Calu3 (cell line): Measurements from ENCODE around the gene NPHS1. TPM values are rescaled to one million over a fixed set of nuclear protein-coding genes. Genes with fewer than 3 reads are reported as not detected.

Source experiments
- BruUV-seq: library from RNA; stranded (reverse); fragments of 400-500 nt; replicated peaks from 2 replicates; lab custom pipeline; 2021; lab: Mats Ljungman, UMichigan
- CTCF ChIA-PET: fragments of 300-600 bp; sonication (Branson Sonifier 250); formaldehyde crosslinking; loops from one replicate; lab custom pipeline; 2022; ENCODE audit warnings: antibody characterized with exemption; lab: Charles Lee
- DNase-seq: peaks from one replicate; pipeline ENCODE4 v3.0.0; 2022
- H3K27ac Mint-ChIP-seq: one replicate; pipeline ENCODE4 v1.8.0; 2022; ENCODE audit warnings: mixed read lengths; ENCODE audit not compliant: unreplicated experiment
- H3K27me3 Mint-ChIP-seq: one replicate; pipeline ENCODE4 v1.8.0; 2022; ENCODE audit warnings: mixed read lengths; ENCODE audit not compliant: unreplicated experiment
- H3K36me3 Mint-ChIP-seq: one replicate; pipeline ENCODE4 v1.8.0; 2022; ENCODE audit warnings: mild to moderate bottlenecking, moderate library complexity, mixed read lengths; ENCODE audit not compliant: insufficient read depth, unreplicated experiment
- H3K4me1 Mint-ChIP-seq: one replicate; pipeline ENCODE4 v1.8.0; 2022; ENCODE audit warnings: mild to moderate bottlenecking, low read depth, mixed read lengths; ENCODE audit not compliant: unreplicated experiment
- H3K4me3 Mint-ChIP-seq: one replicate; pipeline ENCODE4 v1.8.0; 2022; ENCODE audit warnings: mild to moderate bottlenecking, low read depth, moderate library complexity, mixed read lengths; ENCODE audit not compliant: unreplicated experiment
- H3K9me3 Mint-ChIP-seq: one replicate; pipeline ENCODE4 v1.8.0; 2022; ENCODE audit warnings: low read depth, mixed read lengths; ENCODE audit not compliant: unreplicated experiment
- intact Hi-C: fragments of 100-400 bp; cut with micrococcal nuclease; formaldehyde crosslinking; loops from one replicate; pipeline ENCODE4 v1.10.0; 2022; ENCODE audit not compliant: unreplicated experiment
- total RNA-seq: library from RNA; stranded (reverse); gene quantifications from 2 replicates; pipeline ENCODE4 v1.2.3, GENCODE V29; 2022
- TF ChIP-seq, protein P1 (sequence below): fragments of 200-600 bp; IDR thresholded peaks from one replicate; pipeline ENCODE4 v1.8.0; 2022; ENCODE audit warnings: antibody characterized with exemption; ENCODE audit not compliant: unreplicated experiment

Gene NPHS1
- total RNA-seq, 1 experiment from 2014 or later = not detected

DNA sequence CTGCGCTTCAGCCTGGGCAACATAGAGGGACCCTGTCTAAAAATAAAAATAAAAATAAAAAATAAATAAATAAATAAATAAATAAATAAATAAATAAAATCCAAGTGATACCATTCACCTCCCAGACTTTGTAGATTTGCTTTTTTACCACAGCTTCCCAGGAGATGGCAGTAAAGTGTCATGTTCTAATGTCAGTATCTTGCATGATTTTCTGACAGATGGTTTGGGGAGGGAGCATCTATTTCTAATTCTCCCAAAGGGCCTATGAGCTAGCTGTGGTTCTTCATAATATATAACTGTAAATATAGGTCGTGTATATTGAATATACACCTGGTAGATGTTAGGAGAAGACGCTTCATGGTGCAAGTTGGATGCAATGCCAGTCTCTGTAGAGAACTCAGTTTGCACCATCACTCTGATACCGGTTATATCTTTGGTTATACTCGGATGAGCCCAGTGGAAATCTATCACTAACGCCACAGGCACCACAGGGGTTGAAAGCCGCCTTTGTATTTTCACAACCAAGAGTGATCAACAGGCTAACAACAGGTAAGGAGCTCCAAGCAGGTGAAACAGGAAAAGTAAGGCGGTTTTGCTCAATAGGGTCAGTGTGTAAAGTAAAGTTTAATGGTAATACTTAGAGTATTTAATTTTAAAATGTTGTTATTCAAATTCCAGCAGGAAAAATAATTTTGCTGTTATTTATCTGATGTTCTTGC, 30.0 kb upstream of the NPHS1 start:
- intact Hi-C loops = loop anchor here (1.0 kb wide), 1 partner anchor 49 kb away; no protein-coding TSS in a partner anchor
- Mint-ChIP-seq H3K9me3 (no peaks in the 10 kb centered on the region), H3K27me3 (peaks cover 30% of the 10 kb centered on the region), H3K4me1 (peaks cover 7% of the 10 kb centered on the region), H3K4me3 (no peak overlapping the region), H3K36me3 (peaks cover 2% of the 10 kb centered on the region), H3K27ac (no peak overlapping the region)
- TF ChIP-seq, protein P1, sequence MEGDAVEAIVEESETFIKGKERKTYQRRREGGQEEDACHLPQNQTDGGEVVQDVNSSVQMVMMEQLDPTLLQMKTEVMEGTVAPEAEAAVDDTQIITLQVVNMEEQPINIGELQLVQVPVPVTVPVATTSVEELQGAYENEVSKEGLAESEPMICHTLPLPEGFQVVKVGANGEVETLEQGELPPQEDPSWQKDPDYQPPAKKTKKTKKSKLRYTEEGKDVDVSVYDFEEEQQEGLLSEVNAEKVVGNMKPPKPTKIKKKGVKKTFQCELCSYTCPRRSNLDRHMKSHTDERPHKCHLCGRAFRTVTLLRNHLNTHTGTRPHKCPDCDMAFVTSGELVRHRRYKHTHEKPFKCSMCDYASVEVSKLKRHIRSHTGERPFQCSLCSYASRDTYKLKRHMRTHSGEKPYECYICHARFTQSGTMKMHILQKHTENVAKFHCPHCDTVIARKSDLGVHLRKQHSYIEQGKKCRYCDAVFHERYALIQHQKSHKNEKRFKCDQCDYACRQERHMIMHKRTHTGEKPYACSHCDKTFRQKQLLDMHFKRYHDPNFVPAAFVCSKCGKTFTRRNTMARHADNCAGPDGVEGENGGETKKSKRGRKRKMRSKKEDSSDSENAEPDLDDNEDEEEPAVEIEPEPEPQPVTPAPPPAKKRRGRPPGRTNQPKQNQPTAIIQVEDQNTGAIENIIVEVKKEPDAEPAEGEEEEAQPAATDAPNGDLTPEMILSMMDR = peak; percentile 38
- no TSS peak for BruUV-seq
- CTCF ChIA-PET = interaction anchor here (0.7 to 3.4 kb wide), 3 partner anchors 48 to 109 kb away, joined by 3 to 20 read pairs (median 5); no protein-coding TSS in a partner anchor
- DNase-seq = peak; percentile 61

DNA sequence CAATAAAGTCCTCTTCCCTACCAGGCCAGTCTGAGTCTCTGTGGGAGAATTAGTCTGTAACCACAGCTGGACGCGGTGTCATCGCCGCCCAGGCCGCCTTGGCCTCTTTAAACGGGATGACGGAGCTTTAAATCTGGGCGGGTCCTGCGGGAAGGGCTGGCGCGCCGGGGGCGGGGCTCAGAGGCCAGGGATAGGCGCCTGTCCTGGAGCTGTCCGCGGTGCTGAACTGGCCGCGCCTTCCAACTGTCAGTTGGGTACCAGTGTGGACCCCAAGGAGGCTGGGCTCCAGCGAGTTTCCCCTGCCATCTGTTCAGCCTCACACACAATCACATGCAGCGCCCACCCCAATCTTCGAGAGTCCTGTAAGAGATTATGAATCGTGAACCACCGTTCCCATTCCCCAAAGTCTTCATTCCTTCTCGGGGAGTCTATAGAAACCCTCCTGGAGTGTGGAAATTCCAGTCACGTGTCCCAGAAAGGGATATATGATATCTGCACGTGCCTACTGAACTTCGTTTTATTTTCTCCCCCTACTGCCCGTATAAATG, 27.5 kb upstream of the NPHS1 start:
- CTCF ChIA-PET = interaction anchor here (0.6 to 1.6 kb wide), 5 partner anchors 12 to 139 kb away, joined by 3 to 11 read pairs (median 5); partner anchors contain the start of gene APLP1

DNA sequence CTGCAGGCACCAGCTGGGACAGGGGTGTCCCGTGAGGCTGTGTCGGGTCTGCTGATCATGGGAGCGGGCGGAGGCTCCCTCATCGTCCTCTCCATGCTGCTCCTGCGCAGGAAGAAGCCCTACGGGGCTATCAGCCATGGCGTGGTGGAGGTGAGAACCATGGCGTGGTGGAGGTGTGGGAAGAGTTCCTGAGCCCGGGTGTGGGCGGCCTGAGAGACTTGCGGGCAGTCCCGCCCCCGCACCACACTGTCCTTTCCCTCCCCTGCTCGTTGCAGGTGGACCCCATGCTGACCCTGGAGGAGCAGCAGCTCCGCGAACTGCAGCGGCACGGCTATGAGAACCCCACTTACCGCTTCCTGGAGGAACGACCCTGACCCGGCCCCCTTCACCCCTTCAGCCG, 26.8 kb upstream of the NPHS1 start:
- no peak for DNase-seq
- H3K27me3 Mint-ChIP-seq = peaks cover 54% of the 10 kb centered on the region
- H3K4me1 Mint-ChIP-seq = peaks cover 7% of the 10 kb centered on the region
- H3K27ac Mint-ChIP-seq = no peak overlapping the region
- CTCF ChIA-PET = interaction anchor here (0.6 to 1.6 kb wide), 4 partner anchors 11 to 113 kb away, joined by 3 to 11 read pairs (median 5); partner anchors contain the start of gene APLP1
- no TSS peak for BruUV-seq
- TF ChIP-seq, protein P1 = no peak
- no peaks in the 10 kb centered on the region for H3K36me3 Mint-ChIP-seq
- H3K9me3 Mint-ChIP-seq = no peaks in the 10 kb centered on the region
- intact Hi-C loops = no loop called here
- no peak overlapping the region for H3K4me3 Mint-ChIP-seq

More for the DNA sequence above, 27.5 kb upstream of the NPHS1 start:
- Mint-ChIP-seq H3K4me3 (no peak overlapping the region), H3K4me1 (peaks cover 7% of the 10 kb centered on the region), H3K9me3 (no peaks in the 10 kb centered on the region), H3K27me3 (peaks cover 49% of the 10 kb centered on the region), H3K27ac (no peak overlapping the region), H3K36me3 (no peaks in the 10 kb centered on the region)
- TF ChIP-seq, protein P1 = no peak
- peak; percentile 94 for DNase-seq
- BruUV-seq = no TSS peak
- intact Hi-C loops = no loop called here

DNA sequence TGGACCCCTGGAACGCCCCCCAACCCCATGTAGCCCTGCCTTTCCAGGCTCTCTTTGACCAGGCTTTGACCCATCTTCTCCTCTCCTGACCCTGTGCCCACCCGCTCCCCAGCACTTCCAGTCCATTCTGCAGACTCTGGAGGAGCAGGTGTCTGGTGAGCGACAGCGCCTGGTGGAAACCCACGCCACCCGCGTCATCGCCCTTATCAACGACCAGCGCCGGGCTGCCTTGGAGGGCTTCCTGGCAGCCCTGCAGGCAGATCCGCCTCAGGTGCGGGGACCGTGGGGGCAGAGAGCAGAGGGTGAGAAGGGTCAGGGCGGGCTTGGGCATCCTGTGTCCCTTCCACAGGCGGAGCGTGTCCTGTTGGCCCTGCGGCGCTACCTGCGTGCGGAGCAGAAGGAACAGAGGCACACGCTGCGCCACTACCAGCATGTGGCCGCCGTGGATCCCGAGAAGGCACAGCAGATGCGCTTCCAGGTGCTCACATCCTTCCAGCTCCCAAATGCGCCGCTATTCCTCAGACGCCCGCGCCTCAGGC, 22.2 kb upstream of the NPHS1 start:
- H3K27me3 Mint-ChIP-seq = peaks cover 67% of the 10 kb centered on the region
- no peak overlapping the region for H3K4me3 Mint-ChIP-seq
- H3K4me1 Mint-ChIP-seq = peaks cover 11% of the 10 kb centered on the region
- BruUV-seq = no TSS peak
- no peak for DNase-seq
- peaks cover 7% of the 10 kb centered on the region for H3K36me3 Mint-ChIP-seq
- intact Hi-C loops = no loop called here
- CTCF ChIA-PET = no interaction called here
- no peak overlapping the region for H3K27ac Mint-ChIP-seq
- no peaks in the 10 kb centered on the region for H3K9me3 Mint-ChIP-seq
- TF ChIP-seq, protein P1 = no peak
